OCI-LY7 (cell line): ENCODE results near the gene SPEN. TPM values are rescaled to one million over a fixed set of nuclear protein-coding genes. Genes with fewer than 3 reads are reported as not detected.

Source experiments
- BruUV-seq: library from RNA; stranded (reverse); fragments of 400-500 nt; replicated peaks from 2 replicates; lab custom pipeline; 2021; lab: Mats Ljungman, UMichigan
- CTCF ChIA-PET: fragments of 300-600 bp; sonication (Branson Sonifier 250); formaldehyde crosslinking; loops from one replicate; lab custom pipeline; 2022; ENCODE audit warnings: antibody characterized with exemption; ENCODE audit not compliant: unreplicated experiment; lab: Charles Lee
- POLR2A ChIA-PET: fragments of 300-600 bp; sonication (Branson Sonifier 250); formaldehyde crosslinking; loops from one replicate; lab custom pipeline; 2022; ENCODE audit warnings: antibody characterized with exemption; lab: Charles Lee
- DNase-seq: peaks from one replicate; pipeline ENCODE4 v3.0.0-alpha.2; 2015; ENCODE audit warnings: low spot score
- H2AFZ ChIP-seq: fragments of 200-600 bp; sonication (generic), shearing (Covaris generic); 2 replicates; pipeline ENCODE4 v1.6.1; 2014; ENCODE audit warnings: mild to moderate bottlenecking, antibody characterized with exemption, low read length, moderate library complexity
- H3K27ac ChIP-seq: fragments of 200-600 bp; sonication (generic); 2 replicates; pipeline ENCODE4 v1.5.1; 2014; ENCODE audit warnings: mixed run types, low read depth, mild to moderate bottlenecking, moderate library complexity, low read length, inconsistent platforms; ENCODE audit not compliant: poor library complexity, severe bottlenecking
- H3K36me3 ChIP-seq: fragments of 200-600 bp; sonication (generic); 2 replicates; pipeline ENCODE4 v1.6.1; 2014; ENCODE audit warnings: mild to moderate bottlenecking, antibody characterized with exemption, low read length, moderate library complexity, mixed read lengths; ENCODE audit not compliant: insufficient read depth
- H3K4me1 ChIP-seq: fragments of 200-600 bp; sonication (generic); 2 replicates; pipeline ENCODE4 v1.5.1; 2014; ENCODE audit warnings: mild to moderate bottlenecking, low read length; ENCODE audit not compliant: insufficient read depth, poor library complexity, severe bottlenecking
- H3K4me2 ChIP-seq: fragments of 200-600 bp; sonication (generic); 2 replicates; pipeline ENCODE4 v1.6.1; 2014; ENCODE audit warnings: mild to moderate bottlenecking, low read length
- H3K4me3 ChIP-seq: fragments of 200-600 bp; sonication (generic); 2 replicates; pipeline ENCODE4 v1.5.1; 2014; ENCODE audit warnings: mild to moderate bottlenecking, low read depth, low read length; ENCODE audit not compliant: poor library complexity, severe bottlenecking
- H3K79me2 ChIP-seq: fragments of 200-600 bp; sonication (generic); 2 replicates; pipeline ENCODE4 v1.6.1; 2016; ENCODE audit warnings: low read depth, mild to moderate bottlenecking, low read length, moderate library complexity, mixed read lengths; ENCODE audit not compliant: insufficient read depth
- H3K9me2 ChIP-seq: fragments of 200-600 bp; sonication (generic); 2 replicates; pipeline ENCODE4 v1.6.1; 2016; ENCODE audit warnings: mild to moderate bottlenecking, low read length, mixed read lengths; ENCODE audit not compliant: insufficient read depth
- H3K9me3 ChIP-seq: fragments of 200-600 bp; sonication (generic); 2 replicates; pipeline ENCODE4 v1.6.1; 2014; ENCODE audit warnings: mild to moderate bottlenecking, mixed run types, low read length, mixed read lengths
- H4K20me1 ChIP-seq: fragments of 200-600 bp; sonication (generic); 2 replicates; pipeline ENCODE4 v1.6.1; 2014; ENCODE audit warnings: mild to moderate bottlenecking, antibody characterized with exemption, low read length, moderate library complexity, mixed read lengths; ENCODE audit not compliant: insufficient read depth
- EZH2phosphoT487 ChIP-seq: fragments of 200-600 bp; sonication (generic); IDR thresholded peaks from 2 replicates; pipeline ENCODE4 v1.6.1; 2018; ENCODE audit warnings: low read depth, borderline replicate concordance, mild to moderate bottlenecking, mixed run types, antibody characterized with exemption, low read length, moderate library complexity, mixed read lengths
- intact Hi-C: fragments of 100-400 bp; cut with micrococcal nuclease; formaldehyde crosslinking; loops from one replicate; pipeline ENCODE4 v1.10.0; 2022; ENCODE audit not compliant: unreplicated experiment
- total RNA-seq, 2 experiments: library from RNA; depleted of rRNA in 1 of 2; stranded (reverse); fragments of >200 nt in 1 of 2; shearing (Covaris generic) in 1 of 2; gene quantifications; 2 replicates each; pipeline ENCODE4 v1.2.3, GENCODE V29; 2014 to 2022
- TF ChIP-seq, protein P1 (sequence below): fragments of 200-600 bp; sonication (generic); conservative IDR thresholded peaks from 2 replicates; pipeline ENCODE4 v1.5.1; 2014; ENCODE audit warnings: mild to moderate bottlenecking, antibody characterized with exemption, low read length, moderate library complexity, mixed read lengths

SPEN gene
- total RNA-seq, 2 experiments from 2014 or later = 40.7 to 87.1 TPM

DNA sequence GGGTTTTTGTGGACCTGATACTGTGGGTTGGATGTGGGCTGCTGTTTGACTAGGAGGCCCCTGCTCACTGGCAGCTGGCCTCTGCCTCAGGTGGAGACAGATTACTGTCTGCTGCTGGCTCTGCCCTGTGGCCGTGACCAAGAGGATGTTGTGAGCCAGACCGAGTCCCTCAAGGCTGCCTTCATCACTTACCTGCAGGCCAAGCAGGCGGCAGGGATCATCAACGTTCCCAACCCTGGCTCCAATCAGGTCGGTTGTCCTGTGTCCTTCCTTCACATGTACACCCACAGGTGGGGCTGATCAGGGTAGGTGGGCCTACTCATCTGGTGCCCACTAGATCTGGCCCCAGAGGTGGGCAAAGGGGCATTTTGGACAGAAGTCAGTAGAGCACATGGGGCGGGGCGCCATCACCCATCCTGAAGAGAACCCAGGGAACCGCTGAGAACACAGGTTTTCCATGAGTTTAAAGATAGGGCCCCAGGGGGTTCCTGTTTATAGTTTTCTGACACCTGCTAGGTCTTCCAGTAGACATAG lies 91.2 kb downstream of the SPEN start:
- Histone ChIP-seq H4K20me1 (no peaks in the 10 kb centered on the region), H3K9me3 (no peaks in the 10 kb centered on the region), H3K4me2 (no peak overlapping the region), H3K4me3 (no peak overlapping the region), H2AFZ (no peak overlapping the region), H3K4me1 (no peaks in the 10 kb centered on the region), H3K9me2 (no peaks in the 10 kb centered on the region), H3K36me3 (peaks cover 99% of the 10 kb centered on the region), H3K79me2 (no peaks in the 10 kb centered on the region), H3K27ac (no peak overlapping the region)
- no TSS peak for BruUV-seq
- CTCF ChIA-PET = no interaction called here
- intact Hi-C loops = no loop called here
- POLR2A ChIA-PET = interaction anchor here (0.6 kb wide), 1 partner anchor 47 kb away, joined by 4 read pairs; no protein-coding TSS in a partner anchor
- TF ChIP-seq, protein P1, sequence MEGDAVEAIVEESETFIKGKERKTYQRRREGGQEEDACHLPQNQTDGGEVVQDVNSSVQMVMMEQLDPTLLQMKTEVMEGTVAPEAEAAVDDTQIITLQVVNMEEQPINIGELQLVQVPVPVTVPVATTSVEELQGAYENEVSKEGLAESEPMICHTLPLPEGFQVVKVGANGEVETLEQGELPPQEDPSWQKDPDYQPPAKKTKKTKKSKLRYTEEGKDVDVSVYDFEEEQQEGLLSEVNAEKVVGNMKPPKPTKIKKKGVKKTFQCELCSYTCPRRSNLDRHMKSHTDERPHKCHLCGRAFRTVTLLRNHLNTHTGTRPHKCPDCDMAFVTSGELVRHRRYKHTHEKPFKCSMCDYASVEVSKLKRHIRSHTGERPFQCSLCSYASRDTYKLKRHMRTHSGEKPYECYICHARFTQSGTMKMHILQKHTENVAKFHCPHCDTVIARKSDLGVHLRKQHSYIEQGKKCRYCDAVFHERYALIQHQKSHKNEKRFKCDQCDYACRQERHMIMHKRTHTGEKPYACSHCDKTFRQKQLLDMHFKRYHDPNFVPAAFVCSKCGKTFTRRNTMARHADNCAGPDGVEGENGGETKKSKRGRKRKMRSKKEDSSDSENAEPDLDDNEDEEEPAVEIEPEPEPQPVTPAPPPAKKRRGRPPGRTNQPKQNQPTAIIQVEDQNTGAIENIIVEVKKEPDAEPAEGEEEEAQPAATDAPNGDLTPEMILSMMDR = no peak
- TF ChIP-seq EZH2phosphoT487 = no peak
- DNase-seq = no peak

DNA sequence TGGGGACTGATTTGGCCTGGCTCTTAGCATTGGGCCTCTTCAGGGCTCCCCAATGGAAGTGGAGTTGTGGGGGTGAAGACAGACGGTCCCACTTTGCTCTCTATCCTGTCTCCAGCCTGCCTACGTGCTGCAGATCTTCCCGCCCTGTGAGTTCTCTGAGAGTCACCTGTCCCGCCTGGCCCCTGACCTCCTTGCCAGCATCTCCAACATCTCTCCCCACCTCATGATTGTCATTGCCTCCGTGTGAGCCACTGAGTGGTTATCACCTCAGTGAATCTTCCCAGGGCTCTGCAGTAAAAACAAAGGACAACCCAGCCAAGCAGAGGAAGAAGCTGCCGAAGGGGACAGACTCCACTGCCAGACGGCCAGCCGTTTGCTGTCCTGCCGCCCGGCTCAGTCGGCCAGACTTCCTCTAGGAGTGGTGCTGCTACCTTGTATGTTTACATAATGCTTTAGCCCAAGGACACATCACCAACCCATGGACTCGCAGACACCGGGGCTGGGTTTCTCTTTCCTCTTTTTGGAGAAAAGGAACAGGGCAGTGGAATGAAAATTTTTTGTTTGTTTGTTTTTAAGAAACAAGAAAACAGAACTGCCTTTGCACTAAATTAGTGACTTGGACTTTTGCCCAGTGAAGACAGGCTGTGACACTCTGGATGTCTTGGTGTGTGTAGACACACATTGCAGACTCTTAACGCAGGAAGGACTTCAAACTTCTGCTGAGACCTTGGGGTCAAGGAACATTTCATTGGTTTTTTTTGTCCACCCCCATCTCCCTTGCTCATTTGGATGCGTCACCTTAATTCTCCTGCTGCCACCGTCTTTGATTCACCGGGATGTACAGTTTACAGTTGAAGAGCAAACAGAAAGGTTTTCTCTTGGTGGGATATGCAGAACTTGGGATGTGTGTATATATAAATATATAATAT lies 91.9 kb downstream of the SPEN start:
- no peak overlapping the region for H3K27ac ChIP-seq
- H2AFZ ChIP-seq = no peak overlapping the region
- H3K36me3 ChIP-seq = peaks cover 99% of the 10 kb centered on the region
- no peaks in the 10 kb centered on the region for H3K79me2 ChIP-seq
- POLR2A ChIA-PET = no interaction called here
- H3K4me3 ChIP-seq = no peak overlapping the region
- no peak overlapping the region for H3K4me2 ChIP-seq
- H3K9me3 ChIP-seq = no peaks in the 10 kb centered on the region
- no peak for TF ChIP-seq EZH2phosphoT487
- TF ChIP-seq, protein P1 = no peak
- DNase-seq = no peak
- H3K4me1 ChIP-seq = no peaks in the 10 kb centered on the region
- H3K9me2 ChIP-seq = no peaks in the 10 kb centered on the region
- H4K20me1 ChIP-seq = no peaks in the 10 kb centered on the region
- BruUV-seq = TSS peak; percentile 86
- CTCF ChIA-PET = no interaction called here
- intact Hi-C loops = no loop called here
